ENCODE results near the gene JAG2. TPM values are rescaled to one million over a fixed set of nuclear protein-coding genes. Genes with fewer than 3 reads are reported as not detected.

Gene JAG2
- total RNA-seq, 3 donors from 2014 or later = 4.2 to 15.4 (median 13.1) TPM

GRCh38 chr14:105100910-105101309 is 67.7 kb downstream of the JAG2 start:
- H3K4me1 ChIP-seq = no peaks in the 10 kb centered on the region
- TF ChIP-seq CTCF (IDR thresholded peaks at IDR 0.05) = no peak
- no peak for TF ChIP-seq POLR2A (IDR thresholded peaks at IDR 0.05)
- no peak for TF ChIP-seq POLR2AphosphoS5 (IDR thresholded peaks at IDR 0.05)
- H3K9me3 ChIP-seq = no peaks in the 10 kb centered on the region
- no peak overlapping the region for H3K4me3 ChIP-seq
- DNase-seq (ENCODE audit: low spot score in 2 of 2) = no peak
- H3K27ac ChIP-seq = no peak overlapping the region
- no peaks in the 10 kb centered on the region for H3K36me3 ChIP-seq
- intact Hi-C loops (cut with DNase I; ENCODE audit: low total_unique reads) = no loop called here
- no peaks in the 10 kb centered on the region for H3K27me3 ChIP-seq

- intact Hi-C loops (cut with DNase I; ENCODE audit: low total_unique reads) = no loop called here
- no peaks in the 10 kb centered on the region for H3K27me3 ChIP-seq
- no peaks in the 10 kb centered on the region for H3K36me3 ChIP-seq
- no peaks in the 10 kb centered on the region for H3K9me3 ChIP-seq
- no peak overlapping the region for H3K27ac ChIP-seq
- no peak for DNase-seq (ENCODE audit: low spot score in 2 of 2)
- no peak for TF ChIP-seq CTCF (IDR thresholded peaks at IDR 0.05)
- no peak for TF ChIP-seq POLR2A (IDR thresholded peaks at IDR 0.05)
- TF ChIP-seq POLR2AphosphoS5 (IDR thresholded peaks at IDR 0.05) = no peak
- H3K4me3 ChIP-seq = no peak overlapping the region
- H3K4me1 ChIP-seq = no peaks in the 10 kb centered on the region
These were observed 68.8 kb downstream of the JAG2 start for GRCh38 chr14:105099778-105100177.

- Histone ChIP-seq H3K9me3 (no peaks in the 10 kb centered on the region), H3K27ac (no peak overlapping the region), H3K4me1 (peaks cover 0 to 7% of the 10 kb centered on the region in 2 donors), H3K36me3 (no peaks in the 10 kb centered on the region), H3K4me3 (no peak overlapping the region), H3K27me3 (no peaks in the 10 kb centered on the region)
- intact Hi-C loops (cut with DNase I; ENCODE audit: low total_unique reads) = no loop called here
- no peak for TF ChIP-seq CTCF (IDR thresholded peaks at IDR 0.05)
- no peak for TF ChIP-seq POLR2AphosphoS5 (IDR thresholded peaks at IDR 0.05)
- no peak for TF ChIP-seq POLR2A (IDR thresholded peaks at IDR 0.05)
- DNase-seq (ENCODE audit: low spot score in 2 of 2) = no peak
These were observed 70.3 kb downstream of the JAG2 start for GRCh38 chr14:105098316-105098715.

- H3K9me3 ChIP-seq = no peaks in the 10 kb centered on the region
- TF ChIP-seq POLR2A (IDR thresholded peaks at IDR 0.05) (no peak), CTCF (IDR thresholded peaks at IDR 0.05) (no peak), POLR2AphosphoS5 (IDR thresholded peaks at IDR 0.05) (no peak)
- no peak for DNase-seq (ENCODE audit: low spot score in 2 of 2)
- H3K27me3 ChIP-seq = no peaks in the 10 kb centered on the region
- intact Hi-C loops (cut with DNase I; ENCODE audit: low total_unique reads) = no loop called here
- peaks cover 0 to 8% of the 10 kb centered on the region in 2 donors for H3K4me1 ChIP-seq
- H3K4me3 ChIP-seq = no peak overlapping the region
- H3K36me3 ChIP-seq = no peaks in the 10 kb centered on the region
- peak overlapping the region; percentile 41 to 64 for H3K27ac ChIP-seq
These were observed 70.8 kb downstream of the JAG2 start for GRCh38 chr14:105097794-105098127.

- TF ChIP-seq POLR2AphosphoS5 (IDR thresholded peaks at IDR 0.05) (no peak), POLR2A (IDR thresholded peaks at IDR 0.05) (no peak), CTCF (IDR thresholded peaks at IDR 0.05) (no peak)
- Histone ChIP-seq H3K9me3 (no peaks in the 10 kb centered on the region), H3K4me1 (peaks cover 12 to 22% of the 10 kb centered on the region in 2 donors), H3K4me3 (no peak overlapping the region), H3K27me3 (no peaks in the 10 kb centered on the region), H3K27ac (peak overlapping the region in 1 of 2 donors; percentile 13), H3K36me3 (no peaks in the 10 kb centered on the region)
- intact Hi-C loops (cut with DNase I; ENCODE audit: low total_unique reads) = no loop called here
- DNase-seq (ENCODE audit: low spot score in 2 of 2) = peak in 1 of 2 donors; percentile 17
These were observed 72.2 kb downstream of the JAG2 start for GRCh38 chr14:105096206-105096875.

Measured in breast epithelium (tissue), 4 donors.